CD8-positive, alpha-beta memory T cell (primary cell): ENCODE results near the gene NDUFV1. TPM values are rescaled to one million over a fixed set of nuclear protein-coding genes. Genes with fewer than 3 reads are reported as not detected.

ENCODE experiments used
- CTCF ChIA-PET: fragments of 350-600 bp; sonication (Branson Sonifier 250); formaldehyde crosslinking; loops from one replicate; lab custom pipeline; 2021; ENCODE audit warnings: antibody characterized with exemption; lab: Charles Lee
- POLR2A ChIA-PET: fragments of 350-600 bp; sonication (Branson Sonifier 250); formaldehyde crosslinking; loops from one replicate; lab custom pipeline; 2021; ENCODE audit warnings: antibody characterized with exemption; lab: Charles Lee
- DNase-seq, 5 donors: peaks; one replicate each; pipeline versions ENCODE4 v3.0.0 to v3.0.0-alpha.2; 2020 to 2022; ENCODE audit warnings: mixed read lengths in 1 of 5
- H3K27ac ChIP-seq: one replicate; pipeline ENCODE4 v1.7.0; 2013; ENCODE audit warnings: low read depth, mild to moderate bottlenecking, low read length, moderate library complexity
- H3K27me3 ChIP-seq: 2 replicates; pipeline ENCODE4 v1.7.0; 2013; ENCODE audit warnings: low read length, mild to moderate bottlenecking; ENCODE audit not compliant: insufficient read depth, poor library complexity, severe bottlenecking
- H3K36me3 ChIP-seq: 2 replicates; pipeline ENCODE4 v1.7.0; 2013; ENCODE audit warnings: mild to moderate bottlenecking, low read length, moderate library complexity; ENCODE audit not compliant: insufficient read depth
- H3K4me1 ChIP-seq: 2 replicates; pipeline ENCODE4 v1.7.0; 2013; ENCODE audit warnings: mild to moderate bottlenecking, low read length, moderate library complexity; ENCODE audit not compliant: insufficient read depth
- H3K4me3 ChIP-seq: 2 replicates; pipeline ENCODE4 v1.7.0; 2013; ENCODE audit warnings: mild to moderate bottlenecking, low read length
- H3K9me3 ChIP-seq: 2 replicates; pipeline ENCODE4 v1.7.0; 2013; ENCODE audit warnings: mild to moderate bottlenecking, low read length
- H3K27ac Mint-ChIP-seq, 8 donors: one replicate each; pipeline ENCODE4 v1.8.0; 2020 to 2021; ENCODE audit warnings: mixed read lengths in 8 of 8, mild to moderate bottlenecking in 6 of 8, inconsistent platforms in 3 of 8, moderate library complexity in 3 of 8
- H3K27me3 Mint-ChIP-seq, 2 donors: one replicate each; pipeline ENCODE4 v1.8.0; 2020 to 2021; ENCODE audit warnings: mixed read lengths in 2 of 2, mild to moderate bottlenecking in 1 of 2, moderate library complexity in 1 of 2
- H3K36me3 Mint-ChIP-seq, 3 donors: one replicate each; pipeline ENCODE4 v1.8.0; 2020 to 2021; ENCODE audit warnings: mixed read lengths in 3 of 3, inconsistent platforms in 1 of 3, mild to moderate bottlenecking in 1 of 3
- H3K4me1 Mint-ChIP-seq, 3 donors: one replicate each; pipeline ENCODE4 v1.8.0; 2020 to 2021; ENCODE audit warnings: mixed read lengths in 3 of 3, inconsistent platforms in 1 of 3, mild to moderate bottlenecking in 1 of 3
- H3K4me3 Mint-ChIP-seq, 7 donors: one replicate each; pipeline ENCODE4 v1.8.0; 2020 to 2021; ENCODE audit warnings: mixed read lengths in 7 of 7, mild to moderate bottlenecking in 6 of 7, moderate library complexity in 4 of 7, inconsistent platforms in 2 of 7
- H3K9me3 Mint-ChIP-seq, 5 donors: one replicate each; pipeline ENCODE4 v1.8.0; 2020 to 2022; ENCODE audit warnings: mixed read lengths in 5 of 5, mild to moderate bottlenecking in 3 of 5, moderate library complexity in 2 of 5, inconsistent platforms in 1 of 5
- polyA plus RNA-seq: library from polyadenylated mRNA; unstranded; fragments of 300-500 nt; fragmentation: Illumina TruSeq; gene quantifications from one replicate; pipeline ENCODE4 v1.2.3, GENCODE V29; 2021
- total RNA-seq, 2 experiments: library from RNA; stranded (reverse); gene quantifications; one replicate each; pipeline ENCODE4 v1.2.3, GENCODE V29; 2021

Gene NDUFV1
- total and polyA plus RNA-seq, 3 experiments from 2014 or later = 140 to 326 (median 321) TPM

DNA sequence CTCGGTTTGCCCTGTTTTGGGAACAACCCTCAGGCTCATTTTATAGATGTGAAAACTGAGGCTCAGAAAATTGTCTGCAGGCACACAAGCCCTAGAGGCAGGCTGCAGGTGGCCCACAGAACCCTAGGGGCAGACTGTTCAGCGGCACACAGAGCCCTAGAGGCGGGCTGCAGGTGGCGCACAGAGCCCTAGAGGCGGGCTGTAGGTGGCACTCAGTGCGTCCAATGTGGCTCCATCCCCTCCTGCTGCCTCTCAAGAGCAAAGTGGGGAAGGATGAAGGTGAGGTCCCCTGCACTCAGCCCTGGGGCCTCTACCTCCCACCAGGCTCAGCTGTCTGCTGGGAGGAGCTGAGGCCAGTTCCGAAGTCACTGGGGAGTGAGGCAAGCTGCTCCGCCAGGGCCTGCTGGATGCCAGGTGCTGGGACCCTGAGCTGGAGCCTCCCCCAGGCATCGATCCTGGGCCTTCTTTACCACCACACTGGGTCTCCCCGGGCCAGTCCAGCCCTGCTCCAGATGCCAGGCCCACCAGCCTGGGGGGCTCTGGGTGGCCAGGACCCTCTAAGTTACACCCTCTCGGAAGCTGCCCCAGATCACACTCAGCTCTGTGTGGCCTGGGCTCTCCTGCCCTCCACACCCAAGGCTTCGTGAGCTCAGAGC lies 41.5 kb downstream of the NDUFV1 start:
- Mint-ChIP-seq H3K9me3 (no peaks in the 10 kb centered on the region), H3K4me1 (peaks cover 39 to 53% (median 49%) of the 10 kb centered on the region in 3 donors), H3K27me3 (no peaks in the 10 kb centered on the region), H3K27ac (peak overlapping the region in 6 of 8 donors; percentile 24 to 79 (median 50)), H3K4me3 (peak overlapping the region in 5 of 7 donors; percentile 29 to 68 (median 39)), H3K36me3 (peaks cover 0 to 4% (median 0%) of the 10 kb centered on the region in 3 donors)
- H3K9me3 ChIP-seq = no peaks in the 10 kb centered on the region
- no peak overlapping the region for H3K27ac ChIP-seq
- DNase-seq = peak in 4 of 5 donors; percentile 34 to 73 (median 55)
- H3K4me3 ChIP-seq = no peak overlapping the region
- no peaks in the 10 kb centered on the region for H3K27me3 ChIP-seq
- peaks cover 44% of the 10 kb centered on the region for H3K4me1 ChIP-seq
- ChIA-PET POLR2A (interaction anchor here (1.5 kb wide), 1 partner anchor 20 kb away, joined by 6 read pairs; no protein-coding TSS in a partner anchor), CTCF (interaction anchor here (1.5 to 9.3 kb wide), 6 partner anchors 9 to 40 kb away, joined by 4 to 80 read pairs (median 8); partner anchors contain the start of genes NUDT8 and TBX10)
- H3K36me3 ChIP-seq = no peaks in the 10 kb centered on the region

DNA sequence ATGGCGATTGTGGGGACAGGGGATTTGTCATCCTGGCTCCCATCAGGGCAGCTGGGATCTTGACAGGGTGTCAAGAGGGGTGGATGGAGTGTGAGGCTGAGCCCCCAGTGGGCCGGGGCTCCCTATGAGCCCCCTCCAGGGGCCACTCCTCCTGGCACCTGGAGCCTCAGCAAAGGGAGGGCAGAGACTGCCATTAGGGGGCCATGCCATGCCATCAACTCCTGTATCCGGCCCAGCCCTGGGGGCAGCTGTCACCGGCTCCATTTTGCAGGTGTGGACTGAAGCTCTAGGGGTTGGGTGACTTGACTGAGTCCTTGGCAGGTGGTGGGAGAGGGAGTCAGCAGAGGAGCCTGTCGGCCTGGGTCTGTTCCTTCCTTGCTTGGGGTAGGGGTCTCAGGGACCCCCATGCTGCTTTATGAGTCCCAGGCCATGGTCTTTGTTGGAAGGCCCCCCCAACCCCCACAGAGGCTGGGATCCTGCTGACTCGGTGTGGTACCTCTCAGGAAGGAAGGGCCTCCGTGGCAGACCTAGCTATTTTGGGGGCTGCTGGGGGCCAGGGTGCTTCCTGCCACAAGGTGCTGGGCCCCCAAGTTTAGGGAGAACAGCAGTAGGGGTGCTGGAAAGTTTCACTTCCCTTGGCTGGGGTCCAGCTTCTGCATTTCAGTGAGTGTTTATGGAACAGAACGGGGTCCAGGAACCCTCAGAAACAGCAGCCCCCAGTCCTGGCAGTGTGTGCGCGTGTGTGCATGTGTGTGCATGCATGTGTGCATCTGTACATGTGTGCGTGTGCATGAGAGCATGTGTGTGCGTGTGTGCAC lies 42.3 kb downstream of the NDUFV1 start:
- no peaks in the 10 kb centered on the region for H3K9me3 ChIP-seq
- Mint-ChIP-seq H3K27ac (peak overlapping the region in 5 of 8 donors; percentile 26 to 95 (median 84)), H3K27me3 (no peaks in the 10 kb centered on the region), H3K4me1 (peaks cover 39 to 53% (median 49%) of the 10 kb centered on the region in 3 donors), H3K9me3 (no peaks in the 10 kb centered on the region), H3K36me3 (peaks cover 0 to 4% (median 0%) of the 10 kb centered on the region in 3 donors), H3K4me3 (peak overlapping the region in 5 of 7 donors; percentile 9 to 60 (median 26))
- no peak overlapping the region for H3K27ac ChIP-seq
- ChIA-PET POLR2A (interaction anchor here (1.3 to 1.5 kb wide), 2 partner anchors 19 to 20 kb away, joined by 6 to 8 read pairs; partner anchors contain the start of gene NUDT8), CTCF (interaction anchor here (1.5 to 9.3 kb wide), 6 partner anchors 10 to 41 kb away, joined by 4 to 80 read pairs (median 8); partner anchors contain the start of genes NUDT8 and TBX10)
- H3K4me3 ChIP-seq = no peak overlapping the region
- DNase-seq = peak in 1 of 5 donors; percentile 47
- H3K36me3 ChIP-seq = no peaks in the 10 kb centered on the region
- H3K4me1 ChIP-seq = peaks cover 44% of the 10 kb centered on the region
- H3K27me3 ChIP-seq = no peaks in the 10 kb centered on the region

DNA sequence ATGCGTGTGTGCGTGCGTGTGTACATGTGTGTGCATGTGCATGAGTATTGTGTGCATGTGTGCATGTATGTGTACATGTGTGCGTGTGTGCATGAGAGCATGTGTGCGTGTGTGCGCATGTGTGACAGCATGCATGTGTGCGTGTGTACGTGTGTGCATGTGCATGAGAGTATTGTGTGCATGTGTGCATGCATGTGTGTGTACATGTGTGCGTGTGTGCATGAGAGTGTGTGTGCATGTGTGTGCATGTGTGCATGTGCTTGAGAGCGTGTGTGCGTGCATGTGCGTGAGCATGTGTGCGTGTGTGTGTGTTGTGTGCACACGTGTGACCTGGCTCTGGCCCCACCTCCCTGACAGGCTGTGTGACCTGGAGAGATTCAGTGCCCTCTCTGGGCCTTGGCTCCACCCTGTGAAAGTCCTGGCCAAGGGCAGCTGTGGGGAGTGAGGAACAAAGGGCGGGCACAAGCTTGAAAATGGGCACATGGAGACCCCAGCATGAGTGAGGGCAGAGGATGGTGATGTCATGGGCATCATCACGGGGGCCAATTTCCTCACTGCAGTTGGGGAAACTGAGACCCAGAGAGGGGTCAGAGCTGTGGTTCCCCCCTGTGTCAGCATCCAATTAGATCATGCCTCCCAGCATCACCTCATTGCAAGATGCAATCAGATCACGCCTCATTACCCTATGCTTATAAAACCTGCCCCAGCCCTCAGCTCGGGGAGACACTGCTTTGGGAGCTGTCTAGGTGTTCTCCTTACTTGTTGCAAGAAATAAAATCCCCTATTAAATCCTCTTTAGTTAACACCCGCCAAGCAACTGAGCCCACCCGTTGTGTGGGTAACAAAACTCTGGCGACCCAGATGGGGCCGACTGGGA lies 43.1 kb downstream of the NDUFV1 start:
- Mint-ChIP-seq H3K27ac (peak overlapping the region; percentile 93 to 98 (median 95)), H3K36me3 (peaks cover 0 to 4% (median 0%) of the 10 kb centered on the region in 3 donors), H3K27me3 (no peaks in the 10 kb centered on the region), H3K9me3 (no peaks in the 10 kb centered on the region), H3K4me1 (peaks cover 39 to 51% (median 49%) of the 10 kb centered on the region in 3 donors), H3K4me3 (peak overlapping the region; percentile 93 to 96 (median 95))
- H3K27ac ChIP-seq = peak overlapping the region; percentile 64
- H3K4me3 ChIP-seq = peak overlapping the region; percentile 61
- DNase-seq = peak in 1 of 5 donors; percentile 8
- H3K27me3 ChIP-seq = no peaks in the 10 kb centered on the region
- CTCF ChIA-PET = interaction anchor here (1.0 to 9.3 kb wide), 7 partner anchors 9 to 42 kb away, joined by 3 to 80 read pairs (median 7); partner anchors contain the start of gene NUDT8
- no peaks in the 10 kb centered on the region for H3K36me3 ChIP-seq
- no peaks in the 10 kb centered on the region for H3K9me3 ChIP-seq
- POLR2A ChIA-PET = interaction anchor here (1.3 to 1.5 kb wide), 2 partner anchors 20 to 21 kb away, joined by 6 to 8 read pairs; partner anchors contain the start of gene NUDT8
- H3K4me1 ChIP-seq = peaks cover 44% of the 10 kb centered on the region

DNA sequence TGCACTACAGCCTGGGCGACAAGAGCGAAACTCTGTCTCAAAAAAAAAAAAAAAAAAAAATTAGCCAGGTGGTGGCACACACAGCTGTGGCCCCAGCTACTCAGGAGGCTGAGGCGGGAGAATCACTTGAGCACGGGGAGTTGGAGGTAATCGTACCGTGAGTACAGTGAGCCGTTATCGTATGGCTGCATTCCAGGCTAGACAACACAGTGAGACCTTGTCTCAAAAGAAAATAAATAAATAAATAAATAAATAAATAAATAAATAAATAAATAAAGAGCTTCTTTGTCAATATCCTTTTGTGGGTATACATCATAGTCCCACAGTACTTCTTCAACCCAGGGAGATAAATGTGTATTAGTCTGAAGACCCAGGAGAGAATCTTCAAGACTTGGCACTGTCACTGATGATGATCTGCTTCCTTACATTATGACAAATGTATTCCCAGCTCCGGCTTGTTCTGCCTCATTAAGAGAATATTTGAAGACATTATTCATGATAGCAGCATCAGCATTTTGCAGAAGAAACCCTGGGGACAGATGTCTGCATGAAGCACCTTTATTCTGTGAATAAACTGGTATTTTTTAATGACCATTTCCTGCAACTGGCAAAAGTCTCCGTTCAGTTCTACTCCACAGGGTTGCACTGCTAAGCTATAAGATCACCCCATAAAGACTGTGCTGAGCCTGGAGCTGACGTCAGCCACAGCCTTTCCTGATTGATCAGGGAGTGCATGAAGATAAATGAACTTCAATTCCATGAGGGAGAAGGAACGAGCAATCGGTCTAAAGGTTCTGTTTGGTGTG lies 45.4 kb downstream of the NDUFV1 start:
- peak overlapping the region in 2 of 8 donors; percentile 12 to 13 for H3K27ac Mint-ChIP-seq
- POLR2A ChIA-PET = interaction anchor here (1.3 kb wide), 1 partner anchor 22 kb away, joined by 4 read pairs; the partner anchor contains the start of gene NUDT8
- no peaks in the 10 kb centered on the region for H3K9me3 Mint-ChIP-seq
- no peak overlapping the region for H3K27ac ChIP-seq
- peak overlapping the region in 1 of 7 donors; percentile 9 for H3K4me3 Mint-ChIP-seq
- DNase-seq = no peak
- peaks cover 31% of the 10 kb centered on the region for H3K4me1 ChIP-seq
- H3K4me1 Mint-ChIP-seq = peaks cover 26 to 37% (median 37%) of the 10 kb centered on the region in 3 donors
- no peaks in the 10 kb centered on the region for H3K36me3 ChIP-seq
- CTCF ChIA-PET = interaction anchor here (1.3 to 9.3 kb wide), 2 partner anchors 22 to 134 kb away, joined by 3 to 80 read pairs; partner anchors contain the start of gene NUDT8
- peaks cover 0 to 4% (median 0%) of the 10 kb centered on the region in 3 donors for H3K36me3 Mint-ChIP-seq
- H3K4me3 ChIP-seq = no peak overlapping the region
- no peaks in the 10 kb centered on the region for H3K27me3 Mint-ChIP-seq
- no peaks in the 10 kb centered on the region for H3K9me3 ChIP-seq
- H3K27me3 ChIP-seq = no peaks in the 10 kb centered on the region

DNA sequence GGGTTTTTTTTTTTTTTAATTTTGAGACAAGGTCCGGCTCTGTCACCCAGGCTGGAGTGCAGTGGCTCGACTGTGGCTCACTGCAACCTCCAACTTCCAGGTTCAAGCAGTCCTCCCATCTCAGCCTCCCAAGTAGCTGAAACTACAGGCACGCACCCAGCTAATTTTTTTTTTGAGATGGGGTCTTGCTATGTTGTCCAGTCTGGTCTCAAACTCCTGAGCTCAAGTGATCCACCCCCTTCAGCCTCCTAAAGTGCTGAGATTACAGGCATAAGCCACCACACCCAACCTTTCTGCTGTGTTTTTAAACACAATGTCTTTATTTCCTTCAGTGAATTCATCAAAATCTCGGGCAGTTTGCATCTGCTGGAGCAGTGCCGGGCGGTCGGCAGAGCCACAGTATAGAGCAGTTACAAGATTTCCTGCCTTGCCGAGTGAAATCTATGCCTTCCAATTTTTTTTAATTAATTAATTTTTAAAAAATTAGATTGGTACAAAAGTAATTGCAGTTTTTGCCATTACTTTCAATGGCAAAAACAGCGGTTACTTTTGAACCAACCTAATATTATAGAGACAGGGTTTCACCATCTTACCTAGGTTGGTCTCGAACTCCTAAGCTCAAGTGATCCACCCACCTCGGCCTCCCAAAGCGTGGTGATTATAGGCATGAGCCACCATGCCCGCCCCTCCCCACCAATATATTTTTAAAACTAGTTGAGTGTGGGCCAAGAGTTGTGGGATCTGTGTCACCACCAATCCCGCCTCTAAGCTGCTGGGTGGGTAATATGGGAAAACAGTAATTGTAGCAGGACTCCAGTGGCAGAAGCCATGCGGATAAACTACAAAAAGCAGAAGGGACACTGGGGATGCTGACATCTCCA lies 46.5 kb downstream of the NDUFV1 start:
- Histone ChIP-seq H3K4me1 (peaks cover 22% of the 10 kb centered on the region), H3K27ac (no peak overlapping the region), H3K4me3 (no peak overlapping the region), H3K9me3 (no peaks in the 10 kb centered on the region), H3K36me3 (no peaks in the 10 kb centered on the region), H3K27me3 (no peaks in the 10 kb centered on the region)
- Mint-ChIP-seq H3K4me3 (no peak overlapping the region), H3K27me3 (no peaks in the 10 kb centered on the region), H3K36me3 (peaks cover 0 to 4% (median 0%) of the 10 kb centered on the region in 3 donors), H3K4me1 (peaks cover 20 to 31% (median 29%) of the 10 kb centered on the region in 3 donors), H3K9me3 (no peaks in the 10 kb centered on the region), H3K27ac (no peak overlapping the region)
- ChIA-PET POLR2A (no interaction called here), CTCF (interaction anchor here (9.3 kb wide), 1 partner anchor 23 kb away, joined by 80 read pairs; the partner anchor contains the start of gene NUDT8)
- DNase-seq = no peak

DNA sequence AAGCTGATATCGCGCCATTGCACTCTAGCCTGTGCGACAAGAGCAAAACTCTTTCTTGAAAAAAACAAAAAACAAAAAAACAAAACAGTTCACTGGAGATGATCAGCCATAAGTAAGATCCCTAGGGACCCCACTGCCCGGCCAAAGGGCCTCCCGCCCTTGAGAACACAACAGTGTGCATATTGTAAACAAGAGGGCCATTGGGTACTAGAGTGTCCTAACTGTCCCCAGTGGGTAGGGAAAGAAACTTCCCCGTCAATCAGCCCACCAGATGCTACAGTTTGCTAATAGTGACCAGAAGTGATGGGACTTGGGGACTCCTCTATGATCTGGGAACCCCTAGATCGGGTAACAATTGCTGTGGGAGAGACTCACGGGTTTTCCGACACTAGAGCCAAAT lies 47.5 kb downstream of the NDUFV1 start:
- CTCF ChIA-PET = interaction anchor here (1.2 kb wide), 1 partner anchor 46 kb away, joined by 3 read pairs; no protein-coding TSS in a partner anchor
- H3K4me3 Mint-ChIP-seq = no peak overlapping the region
- Histone ChIP-seq H3K9me3 (no peaks in the 10 kb centered on the region), H3K4me1 (peaks cover 12% of the 10 kb centered on the region), H3K36me3 (no peaks in the 10 kb centered on the region), H3K4me3 (no peak overlapping the region), H3K27ac (no peak overlapping the region), H3K27me3 (no peaks in the 10 kb centered on the region)
- H3K9me3 Mint-ChIP-seq = no peaks in the 10 kb centered on the region
- POLR2A ChIA-PET = no interaction called here
- peaks cover 0 to 4% (median 0%) of the 10 kb centered on the region in 3 donors for H3K36me3 Mint-ChIP-seq
- H3K4me1 Mint-ChIP-seq = peaks cover 16 to 27% (median 26%) of the 10 kb centered on the region in 3 donors
- no peak for DNase-seq
- no peak overlapping the region for H3K27ac Mint-ChIP-seq
- H3K27me3 Mint-ChIP-seq = no peaks in the 10 kb centered on the region
